NB4 (cell line): ENCODE measurements around the gene ERCC3.

Experiments
- CTCF ChIP-seq: IDR thresholded peaks from one replicate; pipeline ENCODE4 v1.5.1; 2012; ENCODE audit warnings: low read depth, low read length
- MAX ChIP-seq: IDR thresholded peaks from 2 replicates; pipeline ENCODE4 v1.6.1; 2011; ENCODE audit warnings: low read depth, low read length
- MYC ChIP-seq: IDR thresholded peaks from 2 replicates; pipeline ENCODE4 v1.6.1; 2011; ENCODE audit warnings: low read depth, low read length
- POLR2A ChIP-seq: IDR thresholded peaks from 2 replicates; pipeline ENCODE4 v1.6.1; 2011; ENCODE audit warnings: mild to moderate bottlenecking; ENCODE audit not compliant: insufficient read length; ENCODE audit errors: extremely low read depth

GRCh38 chr2:127219171-127220070, 74.5 kb downstream of the ERCC3 start:
- no peak for TF ChIP-seq CTCF
- no peak for TF ChIP-seq POLR2A
- no peak for TF ChIP-seq MYC
- no peak for TF ChIP-seq MAX
